Measurements from ENCODE around the gene FSTL3. TPM values are rescaled to one million over a fixed set of nuclear protein-coding genes. Genes with fewer than 3 reads are reported as not detected.

Gene FSTL3
- total RNA-seq, 1 donor from 2014 or later = 2.2 TPM

DNA sequence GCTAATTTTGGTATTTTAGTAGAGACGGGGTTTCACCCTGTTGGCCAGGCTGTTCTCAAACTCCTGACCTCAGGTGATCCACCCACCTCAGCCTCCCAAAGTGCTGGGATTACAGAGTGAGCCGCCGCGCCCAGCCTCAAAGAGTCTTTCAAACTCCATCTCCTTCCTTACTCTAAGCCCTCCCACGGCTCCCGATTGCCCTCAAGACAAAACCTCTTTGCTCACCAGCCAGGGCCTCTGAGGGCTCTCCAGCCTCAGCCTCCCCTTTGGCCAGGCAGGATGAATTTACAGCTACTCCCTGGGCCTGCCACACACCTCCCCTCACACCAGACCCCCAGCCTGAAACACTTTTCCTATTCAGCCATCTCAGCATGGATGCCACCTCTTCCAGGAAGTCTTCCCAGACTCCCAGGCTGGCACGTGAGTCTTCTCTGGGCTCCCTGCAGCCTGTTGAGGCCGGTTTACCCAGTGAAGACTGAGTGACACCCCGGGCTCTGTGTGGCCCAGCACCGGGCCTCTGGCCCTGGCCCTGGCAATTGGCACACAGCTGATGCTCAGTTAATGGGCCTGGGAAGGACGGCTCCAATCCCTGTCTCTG is 11.5 kb downstream of the FSTL3 start:
- CTCF ChIA-PET = no interaction called here
- no peak for ATAC-seq (ENCODE audit: low read depth)
- no peak overlapping the region for H3K27ac Mint-ChIP-seq

DNA sequence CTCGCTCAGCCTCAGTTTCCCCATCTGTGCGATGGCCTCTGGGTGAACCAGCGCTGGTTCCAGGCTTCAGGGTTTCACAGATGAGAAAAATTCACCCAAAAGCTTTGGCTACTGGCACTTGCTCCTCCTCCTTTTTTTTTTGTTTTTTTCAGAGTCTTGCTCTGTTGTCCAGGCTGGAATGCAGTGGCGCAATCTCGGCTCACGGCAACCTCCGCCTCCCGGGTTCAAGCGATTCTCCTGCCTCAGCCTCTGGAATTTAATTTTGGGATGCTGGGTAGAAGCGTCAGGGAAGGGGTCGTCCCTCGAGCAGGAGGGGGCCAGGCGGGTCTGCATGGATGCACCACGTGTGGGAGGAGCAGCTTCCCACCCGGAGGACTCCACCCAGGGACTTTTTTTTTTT is 12.0 kb downstream of the FSTL3 start:
- CTCF ChIA-PET = no interaction called here
- TF ChIP-seq, protein P1, sequence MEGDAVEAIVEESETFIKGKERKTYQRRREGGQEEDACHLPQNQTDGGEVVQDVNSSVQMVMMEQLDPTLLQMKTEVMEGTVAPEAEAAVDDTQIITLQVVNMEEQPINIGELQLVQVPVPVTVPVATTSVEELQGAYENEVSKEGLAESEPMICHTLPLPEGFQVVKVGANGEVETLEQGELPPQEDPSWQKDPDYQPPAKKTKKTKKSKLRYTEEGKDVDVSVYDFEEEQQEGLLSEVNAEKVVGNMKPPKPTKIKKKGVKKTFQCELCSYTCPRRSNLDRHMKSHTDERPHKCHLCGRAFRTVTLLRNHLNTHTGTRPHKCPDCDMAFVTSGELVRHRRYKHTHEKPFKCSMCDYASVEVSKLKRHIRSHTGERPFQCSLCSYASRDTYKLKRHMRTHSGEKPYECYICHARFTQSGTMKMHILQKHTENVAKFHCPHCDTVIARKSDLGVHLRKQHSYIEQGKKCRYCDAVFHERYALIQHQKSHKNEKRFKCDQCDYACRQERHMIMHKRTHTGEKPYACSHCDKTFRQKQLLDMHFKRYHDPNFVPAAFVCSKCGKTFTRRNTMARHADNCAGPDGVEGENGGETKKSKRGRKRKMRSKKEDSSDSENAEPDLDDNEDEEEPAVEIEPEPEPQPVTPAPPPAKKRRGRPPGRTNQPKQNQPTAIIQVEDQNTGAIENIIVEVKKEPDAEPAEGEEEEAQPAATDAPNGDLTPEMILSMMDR (IDR thresholded peaks at IDR 0.05) = no peak

More for the DNA sequence above, 11.5 kb downstream of the FSTL3 start:
- TF ChIP-seq, protein P1 (IDR thresholded peaks at IDR 0.05) = no peak
- POLR2A ChIA-PET = no interaction called here
- H3K9me3 Mint-ChIP-seq = no peaks in the 10 kb centered on the region
- no peaks in the 10 kb centered on the region for H3K4me1 Mint-ChIP-seq
- H3K36me3 Mint-ChIP-seq (ENCODE audit: low read depth) = no peaks in the 10 kb centered on the region
- H3K27me3 Mint-ChIP-seq = no peaks in the 10 kb centered on the region
- DNase-seq = no peak
- H3K4me3 Mint-ChIP-seq = no peak overlapping the region
- intact Hi-C loops (cut with micrococcal nuclease) = loop anchor here (10.0 kb wide), 1 partner anchor 717 kb away; the partner anchor contains the start of genes DAZAP1 and GAMT

DNA sequence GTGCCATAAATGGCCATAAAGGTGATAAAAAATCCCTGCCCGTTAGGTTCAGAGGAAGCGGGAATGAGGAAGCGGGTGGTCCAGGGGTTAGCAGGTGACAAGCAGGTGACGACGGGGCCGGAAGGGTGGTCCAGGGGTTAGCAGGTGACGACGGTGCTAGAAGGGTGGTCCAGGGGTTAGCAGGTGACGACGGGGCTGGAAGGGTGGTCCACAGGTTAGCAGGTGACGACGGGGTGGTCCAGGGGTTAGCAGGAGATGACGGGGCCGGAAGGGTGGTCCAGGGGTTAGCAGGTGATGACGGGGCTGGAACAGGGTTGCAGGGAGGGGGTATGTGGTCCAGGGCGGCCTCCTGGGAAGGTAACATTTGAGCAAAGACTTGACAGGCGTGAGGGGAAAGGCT is 12.8 kb downstream of the FSTL3 start:
- H3K27me3 Mint-ChIP-seq = no peaks in the 10 kb centered on the region
- H3K4me1 Mint-ChIP-seq = no peaks in the 10 kb centered on the region
- DNase-seq = no peak
- H3K36me3 Mint-ChIP-seq (ENCODE audit: low read depth) = no peaks in the 10 kb centered on the region
- no peak overlapping the region for H3K4me3 Mint-ChIP-seq
- TF ChIP-seq, protein P1 (IDR thresholded peaks at IDR 0.05) = no peak
- intact Hi-C loops (cut with micrococcal nuclease) = loop anchor here (10.0 kb wide), 1 partner anchor 716 kb away; the partner anchor contains the start of genes DAZAP1 and GAMT
- ChIA-PET POLR2A (no interaction called here), CTCF (no interaction called here)
- H3K9me3 Mint-ChIP-seq = no peaks in the 10 kb centered on the region
- H3K27ac Mint-ChIP-seq = no peak overlapping the region
- no peak for ATAC-seq (ENCODE audit: low read depth)

More for the DNA sequence above, 12.0 kb downstream of the FSTL3 start:
- H3K9me3 Mint-ChIP-seq = no peaks in the 10 kb centered on the region
- no peak overlapping the region for H3K4me3 Mint-ChIP-seq
- no peak for DNase-seq
- H3K27me3 Mint-ChIP-seq = no peaks in the 10 kb centered on the region
- POLR2A ChIA-PET = no interaction called here
- no peaks in the 10 kb centered on the region for H3K4me1 Mint-ChIP-seq
- no peak for ATAC-seq (ENCODE audit: low read depth)
- H3K27ac Mint-ChIP-seq = no peak overlapping the region
- intact Hi-C loops (cut with micrococcal nuclease) = loop anchor here (10.0 kb wide), 1 partner anchor 717 kb away; the partner anchor contains the start of genes DAZAP1 and GAMT
- H3K36me3 Mint-ChIP-seq (ENCODE audit: low read depth) = no peaks in the 10 kb centered on the region

DNA sequence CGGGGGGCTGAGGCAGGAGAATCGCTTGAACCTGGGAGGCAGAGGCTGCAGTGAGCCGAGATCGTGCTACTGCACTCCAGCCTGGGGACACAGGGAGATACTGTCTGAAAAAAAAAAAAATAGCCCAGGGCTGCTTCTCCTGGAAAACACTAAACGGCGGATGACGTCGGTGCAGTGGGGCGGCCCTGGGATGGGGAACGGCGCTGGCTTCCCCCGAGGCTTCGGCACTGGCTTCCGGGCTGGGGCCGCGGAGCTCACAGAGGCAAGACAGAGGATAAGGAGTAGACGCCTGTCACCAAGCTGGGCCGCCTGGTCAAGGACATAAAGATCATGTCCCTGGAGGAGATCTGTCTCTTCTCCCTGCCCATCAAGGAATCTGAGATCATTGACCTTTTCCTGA is 14.0 kb downstream of the FSTL3 start:
- ATAC-seq (ENCODE audit: low read depth) = no peak
- POLR2A ChIA-PET = no interaction called here
- TF ChIP-seq, protein P1 (IDR thresholded peaks at IDR 0.05) = no peak
- CTCF ChIA-PET = no interaction called here
- no peak overlapping the region for H3K4me3 Mint-ChIP-seq
- no peaks in the 10 kb centered on the region for H3K27me3 Mint-ChIP-seq
- H3K27ac Mint-ChIP-seq = no peak overlapping the region
- H3K4me1 Mint-ChIP-seq = no peaks in the 10 kb centered on the region
- H3K9me3 Mint-ChIP-seq = no peaks in the 10 kb centered on the region
- no peaks in the 10 kb centered on the region for H3K36me3 Mint-ChIP-seq (ENCODE audit: low read depth)
- DNase-seq = no peak
- intact Hi-C loops (cut with micrococcal nuclease) = no loop called here

DNA sequence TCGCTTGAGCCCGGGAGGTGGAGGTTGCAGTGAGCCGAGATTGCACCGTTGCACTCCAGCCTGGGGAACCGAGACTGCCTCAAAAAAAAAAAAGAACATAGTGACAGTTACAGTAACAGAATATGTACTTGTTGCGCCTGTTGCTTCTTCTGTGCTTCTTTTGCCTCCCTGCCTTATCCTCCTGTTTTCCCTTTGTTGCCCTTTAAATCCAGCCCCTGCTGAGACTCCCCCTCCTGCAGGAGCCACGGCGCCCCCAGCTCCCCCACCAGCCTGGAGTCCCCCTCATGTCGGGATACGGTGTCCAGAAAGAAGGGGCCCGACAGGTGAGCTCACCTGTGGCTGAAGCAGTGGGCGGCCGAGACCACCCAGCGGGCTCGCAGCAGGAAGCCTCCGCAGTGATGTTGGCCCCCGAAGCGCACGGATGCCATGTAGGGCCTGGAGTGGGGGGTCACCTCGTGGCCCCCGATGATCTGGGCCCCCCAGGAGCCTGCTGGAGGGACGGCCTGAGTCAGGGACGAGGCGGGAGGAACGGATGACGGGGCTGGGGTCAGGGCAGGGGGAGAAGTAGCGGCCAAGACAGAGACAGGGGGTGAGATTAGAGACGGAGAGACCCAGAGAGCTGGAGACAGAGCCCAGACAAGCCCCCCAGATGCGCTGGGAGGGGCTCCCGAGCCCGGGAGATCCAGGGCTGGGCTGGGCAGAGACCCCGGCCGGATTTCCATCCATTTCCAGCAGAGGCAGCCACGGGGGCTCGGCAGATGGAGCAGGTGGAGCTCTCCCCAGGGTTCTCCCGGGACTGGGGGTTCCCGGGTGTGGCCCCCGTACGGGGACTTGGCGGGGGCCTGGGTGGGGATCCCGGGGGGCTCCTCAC is 18.5 kb downstream of the FSTL3 start:
- no peaks in the 10 kb centered on the region for H3K36me3 Mint-ChIP-seq (ENCODE audit: low read depth)
- TF ChIP-seq, protein P1 (IDR thresholded peaks at IDR 0.05) = no peak
- ChIA-PET POLR2A (interaction anchor here (0.6 to 0.7 kb wide), 2 partner anchors 17 to 37 kb away, joined by 7 read pairs; no protein-coding TSS in a partner anchor), CTCF (no interaction called here)
- ATAC-seq (ENCODE audit: low read depth) (no peak), DNase-seq (no peak)
- peaks cover 12% of the 10 kb centered on the region for H3K27me3 Mint-ChIP-seq
- H3K9me3 Mint-ChIP-seq = no peaks in the 10 kb centered on the region
- no peak overlapping the region for H3K4me3 Mint-ChIP-seq
- no peaks in the 10 kb centered on the region for H3K4me1 Mint-ChIP-seq
- H3K27ac Mint-ChIP-seq = no peak overlapping the region
- intact Hi-C loops (cut with micrococcal nuclease) = no loop called here

All from activated B cell treated with CpG ODN at 0.5 μM for 24 hours (primary cell).